NB4 (cell line): ENCODE results near the gene GCSH.

Source experiments
- DNase-seq: peaks from one replicate; pipeline ENCODE4 v3.0.0; 2010; ENCODE audit warnings: low read depth
- H3K4me3 ChIP-seq: one replicate; pipeline ENCODE4 v1.5.1; 2011; ENCODE audit warnings: mild to moderate bottlenecking, low read depth, low read length, moderate library complexity
- CTCF ChIP-seq: IDR thresholded peaks from one replicate; pipeline ENCODE4 v1.5.1; 2012; ENCODE audit warnings: low read depth, low read length
- MAX ChIP-seq: IDR thresholded peaks from 2 replicates; pipeline ENCODE4 v1.6.1; 2011; ENCODE audit warnings: low read depth, low read length
- MYC ChIP-seq: IDR thresholded peaks from 2 replicates; pipeline ENCODE4 v1.6.1; 2011; ENCODE audit warnings: low read depth, low read length
- POLR2A ChIP-seq: IDR thresholded peaks from 2 replicates; pipeline ENCODE4 v1.6.1; 2011; ENCODE audit warnings: mild to moderate bottlenecking; ENCODE audit not compliant: insufficient read length; ENCODE audit errors: extremely low read depth

GCSH gene

GRCh38 chr16:81094771-81095251 lies 1.4 kb downstream of the GCSH start:
- TF ChIP-seq POLR2A (no peak), MYC (no peak), MAX (no peak), CTCF (no peak)
- DNase-seq: peak; percentile 20
- H3K4me3 ChIP-seq: peak overlapping the region; percentile 89

- DNase-seq: no peak
- TF ChIP-seq MYC: no peak
- no peak for TF ChIP-seq CTCF
- no peak for TF ChIP-seq MAX
- TF ChIP-seq POLR2A: no peak
- no peak overlapping the region for H3K4me3 ChIP-seq
These were observed 7.4 kb downstream of the GCSH start for GRCh38 chr16:81088836-81089235.

GRCh38 chr16:81081014-81081413 lies 15.2 kb downstream of the GCSH start:
- H3K4me3 ChIP-seq: no peak overlapping the region
- DNase-seq: no peak
- no peak for TF ChIP-seq CTCF
- no peak for TF ChIP-seq POLR2A
- no peak for TF ChIP-seq MAX
- no peak for TF ChIP-seq MYC

GRCh38 chr16:81080233-81080632 lies 16.0 kb downstream of the GCSH start:
- TF ChIP-seq CTCF (no peak), POLR2A (no peak), MYC (no peak), MAX (no peak)
- no peak overlapping the region for H3K4me3 ChIP-seq
- DNase-seq: no peak

- peak; percentile 97 for DNase-seq
- H3K4me3 ChIP-seq: peak within 1 kb of the TSS; percentile 82
- TF ChIP-seq MAX (peak; percentile 55), POLR2A (peak; percentile 77), MYC (no peak; the same call in 1 of the 2 replicates), CTCF (no peak)
These were observed 18.9 kb downstream of the GCSH start, which contains the start of gene C16orf46 for GRCh38 chr16:81077076-81077940. C16orf46 (minus strand) TSS chr16:81077238; CDS start chr16:81063955, 13,283 bp downstream.
